Limb (tissue), 2 donors: ENCODE measurements around the gene C12orf54.
"Not testable (repeated sequence)": the region's sequence is repeated elsewhere in the genome, so short reads cannot be mapped to it uniquely, and the experiment has no call there.

Experiments used
- DNase-seq, 2 donors: peaks; one replicate each; pipeline ENCODE4 v3.0.0-alpha.2; 2016; ENCODE audit errors: extremely low spot score in 2 of 2

The C12orf54 gene

DNA sequence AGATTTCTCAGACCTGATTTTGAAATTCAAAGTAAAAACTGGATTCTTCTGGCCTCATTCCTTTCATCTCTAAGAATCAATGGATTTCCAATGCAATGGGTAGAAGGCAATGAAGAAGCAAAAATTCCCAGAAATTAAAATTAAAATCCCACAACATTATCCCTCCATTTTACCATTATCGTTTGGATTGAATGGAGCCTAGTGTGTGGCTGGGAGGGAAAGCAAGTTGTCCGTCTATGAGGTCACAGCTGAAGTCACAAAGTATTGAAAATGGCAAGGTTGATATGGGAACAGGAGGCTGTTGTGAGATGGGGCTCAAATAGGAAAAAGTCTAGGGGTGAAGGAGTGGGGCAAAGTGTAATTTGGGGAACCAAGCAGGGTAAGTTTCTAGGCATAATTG lies at the start of gene C12orf54:
C12orf54 (plus strand) TSS at position 301 of the 400 bp plus-strand sequence. CDS start 799 bp downstream, outside the sequence.
- DNase-seq, result no peak

DNA sequence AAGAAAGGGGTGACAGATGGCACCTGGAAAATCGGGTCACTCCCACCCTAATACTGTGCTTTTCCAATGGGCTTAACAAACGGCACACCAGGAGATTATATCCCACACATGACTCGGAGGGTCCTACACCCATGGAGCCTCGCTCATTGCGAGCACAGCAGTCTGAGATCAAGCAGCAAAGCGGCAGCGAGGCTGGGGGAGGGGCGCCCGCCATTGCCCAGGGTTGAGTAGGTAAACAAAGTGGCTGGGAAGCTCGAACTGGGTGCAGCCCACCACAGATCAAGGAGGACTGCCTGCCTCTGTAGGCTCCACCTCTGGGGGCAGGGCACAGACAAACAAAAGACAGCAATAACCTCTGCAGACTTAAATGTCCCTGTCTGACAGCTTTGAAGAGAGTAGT lies 48.3 kb upstream of the C12orf54 start:
- not testable (repeated sequence) for DNase-seq

DNA sequence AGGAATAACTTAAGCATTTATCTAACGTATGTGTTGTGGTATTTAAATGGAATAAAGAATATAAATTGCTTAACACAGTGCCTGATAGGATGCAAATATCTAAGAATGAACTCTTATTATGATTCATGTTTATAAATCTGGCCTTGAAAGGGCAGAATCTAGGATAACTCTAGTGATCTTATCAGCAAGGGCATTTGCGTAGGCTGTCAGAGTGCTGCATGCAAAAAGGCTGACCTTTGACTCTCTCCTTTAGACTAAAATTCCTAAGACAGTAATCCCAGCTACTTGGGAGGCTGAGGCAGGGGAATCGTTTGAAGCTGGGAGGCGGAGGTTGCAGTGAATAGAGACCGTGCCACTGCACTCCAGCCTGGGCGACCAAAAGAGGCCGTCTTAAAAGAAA lies 41.2 kb upstream of the C12orf54 start:
- DNase-seq, result no peak

DNA sequence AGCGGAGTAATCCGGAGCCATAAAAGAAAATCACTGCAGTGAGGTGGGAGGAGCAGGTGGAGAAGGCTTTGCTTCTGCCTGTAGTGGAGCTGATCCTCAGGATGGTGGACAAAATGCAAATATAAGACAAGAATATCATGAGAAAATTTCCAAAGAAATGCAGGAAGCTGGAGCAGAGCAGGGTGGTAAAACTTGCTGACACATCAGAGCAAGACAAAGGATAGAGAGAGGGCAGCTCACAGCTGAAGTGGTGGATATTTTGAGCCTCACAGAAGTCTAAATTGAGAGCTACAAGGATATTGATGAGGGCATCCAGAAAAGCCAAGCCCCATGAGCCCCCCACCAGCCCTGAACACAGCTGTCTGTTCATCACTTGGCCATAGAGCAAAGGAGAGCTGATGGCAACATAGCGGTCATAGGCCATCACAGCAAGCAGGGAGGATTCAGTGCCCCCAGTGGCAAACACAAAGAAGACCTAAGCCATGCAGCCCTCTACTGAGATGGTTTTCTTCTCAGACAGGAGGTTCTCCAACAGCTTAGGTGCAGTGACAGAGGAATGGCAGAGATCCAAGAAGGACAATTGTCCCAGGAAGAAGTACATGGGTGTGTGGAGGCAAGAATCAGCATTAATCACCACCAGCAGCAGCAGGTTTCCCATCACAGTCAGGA lies 40.0 kb upstream of the C12orf54 start:
- no peak for DNase-seq

DNA sequence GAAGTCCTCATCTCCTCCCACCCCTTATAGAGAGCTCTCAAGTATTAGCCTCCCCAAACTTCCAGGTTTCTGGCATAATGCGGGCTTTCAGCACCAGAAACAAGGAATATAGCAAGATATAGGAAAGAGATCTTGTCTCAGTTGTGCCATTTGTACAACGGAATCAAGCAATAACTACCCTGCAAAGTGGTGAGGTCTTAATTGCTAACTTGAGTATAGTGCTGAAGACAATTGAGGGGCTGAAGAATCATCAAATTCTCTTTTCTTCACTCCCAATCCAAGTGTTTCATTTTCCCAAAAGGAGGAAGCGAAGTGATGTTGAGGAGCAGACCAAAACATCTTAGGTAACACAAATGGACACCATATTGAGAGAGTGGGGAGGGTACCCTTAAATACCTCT lies 36.8 kb upstream of the C12orf54 start:
- no peak for DNase-seq

DNA sequence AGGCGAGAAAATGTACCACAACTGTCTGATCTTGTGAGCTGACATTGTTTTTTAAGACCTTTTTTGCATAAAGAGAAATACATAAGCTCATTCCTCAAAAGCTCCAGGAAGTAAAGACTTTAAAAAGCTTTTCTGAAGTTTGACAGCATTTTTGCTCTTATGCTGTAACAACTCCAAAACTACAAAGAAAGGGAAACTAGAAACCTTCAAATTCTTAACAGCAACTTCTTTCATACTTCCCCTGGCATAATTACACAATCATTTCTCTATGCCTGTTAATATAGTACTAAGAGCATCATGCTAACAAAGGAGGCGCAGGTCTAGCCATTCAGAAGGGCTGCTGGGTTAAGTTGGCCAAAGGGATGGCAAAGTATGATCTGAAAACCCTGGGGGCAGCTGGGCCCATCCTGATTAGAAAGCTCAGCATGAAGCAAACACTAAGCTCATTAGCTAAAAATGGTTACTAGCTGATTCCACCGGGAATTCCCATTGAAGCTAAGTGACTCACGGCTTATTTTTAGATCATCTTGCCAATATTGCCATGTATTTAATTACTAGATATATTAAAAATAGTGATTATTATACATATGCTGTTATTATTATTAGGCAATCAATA lies 36.0 kb upstream of the C12orf54 start:
- DNase-seq, result no peak

DNA sequence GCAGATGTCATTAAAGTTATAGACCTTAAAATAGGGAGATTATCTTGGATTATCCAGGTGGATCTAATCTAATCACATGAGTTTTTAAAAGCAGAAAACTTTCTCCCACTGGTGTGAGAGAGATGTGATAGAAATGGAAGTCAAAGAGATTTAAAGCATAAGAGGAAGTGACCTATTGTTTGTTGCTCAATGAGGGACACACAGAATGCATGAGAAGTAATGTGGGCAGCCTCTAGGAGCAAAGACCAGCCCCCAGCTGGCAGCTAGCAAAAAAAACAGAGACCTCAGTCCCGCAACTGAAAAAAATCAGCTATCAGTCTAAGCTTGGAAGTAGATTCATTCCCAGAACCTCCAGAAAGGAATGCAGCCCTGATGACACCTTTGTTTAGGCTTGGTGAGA lies 34.5 kb upstream of the C12orf54 start:
- no peak for DNase-seq

DNA sequence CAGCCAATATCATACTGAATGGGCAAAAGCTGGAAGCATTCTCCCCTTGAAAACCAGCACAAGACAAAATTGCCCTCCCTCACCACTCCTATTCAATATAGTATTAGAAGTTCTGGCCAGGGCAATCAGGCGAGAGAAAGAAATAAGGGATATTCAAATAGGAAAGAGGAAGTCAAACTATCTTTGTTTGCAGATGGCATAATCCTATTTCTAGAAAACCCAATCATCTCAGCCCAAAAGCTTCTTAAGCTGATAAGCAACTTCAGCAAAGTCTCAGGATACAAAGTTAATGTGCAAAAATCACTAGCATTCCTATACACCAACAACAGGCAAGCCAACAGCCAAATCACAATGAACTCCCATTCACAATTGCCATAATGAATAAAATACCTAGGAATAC lies 30.9 kb upstream of the C12orf54 start:
- no peak for DNase-seq

DNA sequence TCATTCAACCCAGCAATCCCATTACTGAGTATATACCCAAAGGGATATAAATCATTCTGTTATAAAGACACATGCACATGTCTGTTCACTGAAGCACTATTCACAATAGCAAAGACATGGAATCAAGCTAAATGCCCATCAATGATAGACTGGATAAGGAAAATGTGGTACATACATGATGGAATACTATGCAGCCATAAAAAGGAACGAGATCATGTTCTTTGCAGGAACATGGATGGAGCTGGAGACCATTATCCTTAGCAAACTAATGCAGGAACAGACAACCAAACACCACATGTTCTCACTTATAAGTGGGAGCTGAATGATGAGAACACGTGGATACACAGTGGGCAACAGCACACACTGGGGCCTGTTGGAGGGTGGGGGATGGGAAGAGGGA lies 29.3 kb upstream of the C12orf54 start:
- not testable (repeated sequence) for DNase-seq

GRCh38 chr12:48454667-48455066 lies 27.6 kb upstream of the C12orf54 start:
- DNase-seq, result no peak

DNA sequence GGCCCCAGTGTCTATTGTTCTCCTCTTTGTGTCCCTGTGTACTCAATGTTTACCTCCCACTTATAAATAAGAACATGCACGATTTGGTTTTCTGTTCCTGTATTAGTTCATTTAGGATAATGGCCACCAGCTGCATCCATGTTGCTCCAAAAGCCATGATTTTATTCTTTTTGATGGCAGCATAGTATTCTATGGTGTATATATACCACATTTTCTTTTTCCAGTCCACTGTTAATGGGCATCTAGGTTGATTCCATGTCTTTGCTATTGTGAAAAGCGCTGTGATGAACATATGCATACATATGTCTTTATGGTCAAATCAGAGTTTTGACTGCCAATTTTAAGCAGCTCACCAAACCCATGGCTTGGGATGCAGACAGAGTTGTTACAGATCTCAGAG lies 27.2 kb upstream of the C12orf54 start:
- no peak for DNase-seq

GRCh38 chr12:48459259-48459658 lies 23.0 kb upstream of the C12orf54 start:
- DNase-seq, result no peak

DNA sequence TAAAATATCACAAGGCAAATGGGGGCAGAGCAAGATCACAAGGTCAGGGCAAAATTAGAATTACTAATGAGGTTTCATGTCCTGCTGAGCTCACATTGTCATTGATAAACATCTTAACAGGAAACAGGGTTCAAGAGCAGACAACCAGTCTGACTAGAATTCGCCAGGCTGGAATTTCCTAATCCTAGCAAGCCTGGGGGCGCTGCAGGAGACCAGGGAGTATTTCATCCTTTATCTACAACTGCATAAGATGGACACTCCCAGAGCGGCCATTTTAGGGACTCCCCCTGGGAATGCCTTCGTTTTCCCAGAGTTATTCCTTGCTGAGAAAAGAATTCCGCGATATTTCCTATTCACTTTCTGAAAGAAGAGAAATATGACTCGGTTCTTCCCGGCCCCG lies 13.3 kb upstream of the C12orf54 start:
- DNase-seq, result not testable (repeated sequence)

GRCh38 chr12:48472259-48472658 lies 10.0 kb upstream of the C12orf54 start, which contains the start of gene ANP32D:
Gene ANP32D, plus strand, starts transcription at chr12:48472559. Its CDS starts 106 bp downstream, at chr12:48472665.
- no peak for DNase-seq

DNA sequence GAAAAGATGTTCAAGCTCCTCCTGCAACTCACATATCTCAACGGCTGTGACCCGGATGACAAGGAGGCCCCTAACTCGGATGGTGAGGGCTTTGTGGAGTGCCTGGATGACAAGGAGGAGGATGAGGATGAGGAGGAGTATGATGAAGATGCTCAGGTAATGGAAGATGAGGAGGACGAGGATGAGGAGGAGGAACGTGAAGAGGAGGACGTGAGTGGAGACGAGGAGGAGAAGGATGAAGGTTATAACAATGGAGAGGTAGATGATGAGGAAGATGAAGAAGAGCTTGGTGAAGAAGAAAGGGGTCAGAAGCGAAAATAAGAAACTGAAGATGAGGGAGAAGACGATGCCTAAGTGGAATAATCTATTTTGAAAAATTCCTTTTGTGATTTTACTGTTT lies 9.2 kb upstream of the C12orf54 start:
- DNase-seq, result no peak

DNA sequence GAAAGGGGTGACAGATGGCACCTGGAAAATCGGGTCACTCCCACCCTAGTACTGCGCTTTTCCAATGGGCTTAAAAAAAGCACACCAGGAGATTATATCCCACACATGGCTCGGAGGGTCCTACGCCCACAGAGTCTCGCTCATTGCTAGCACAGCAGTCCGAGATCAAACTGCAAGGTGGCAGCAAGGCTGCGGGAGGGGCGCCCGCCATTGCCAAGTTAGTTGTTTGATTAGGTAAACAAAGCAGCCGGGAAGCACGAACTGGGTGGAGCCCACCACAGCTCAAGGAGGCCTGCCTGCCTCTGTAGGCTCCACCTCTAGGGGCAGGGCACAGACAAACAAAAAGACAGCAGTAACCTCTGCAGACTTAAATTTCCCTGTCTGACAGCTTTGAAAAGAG lies 7.8 kb upstream of the C12orf54 start:
- DNase-seq, result not testable (repeated sequence)

DNA sequence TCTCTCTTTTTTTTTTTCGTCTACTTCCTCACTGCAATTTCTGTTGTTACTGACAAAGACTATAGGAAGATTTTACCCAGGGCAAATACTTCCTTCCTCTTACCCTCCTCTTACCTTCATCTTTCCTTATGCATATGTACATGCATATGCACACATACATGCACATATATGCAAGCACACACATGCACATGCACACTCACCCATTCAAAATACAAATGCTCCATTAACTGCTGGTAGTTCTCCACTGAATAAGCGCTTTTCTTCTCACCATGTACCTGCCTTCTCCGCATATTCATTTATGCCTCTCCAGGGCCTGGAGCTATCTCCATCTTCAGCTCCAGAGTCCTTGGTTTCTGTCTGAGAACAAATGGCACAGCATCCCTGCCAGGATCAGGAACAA lies 632 bp downstream of the C12orf54 start:
- DNase-seq, result no peak

GRCh38 chr12:48486261-48486660 lies 4.0 kb downstream of the C12orf54 start:
- no peak for DNase-seq

GRCh38 chr12:48486679-48487078 lies 4.4 kb downstream of the C12orf54 start:
- no peak for DNase-seq

DNA sequence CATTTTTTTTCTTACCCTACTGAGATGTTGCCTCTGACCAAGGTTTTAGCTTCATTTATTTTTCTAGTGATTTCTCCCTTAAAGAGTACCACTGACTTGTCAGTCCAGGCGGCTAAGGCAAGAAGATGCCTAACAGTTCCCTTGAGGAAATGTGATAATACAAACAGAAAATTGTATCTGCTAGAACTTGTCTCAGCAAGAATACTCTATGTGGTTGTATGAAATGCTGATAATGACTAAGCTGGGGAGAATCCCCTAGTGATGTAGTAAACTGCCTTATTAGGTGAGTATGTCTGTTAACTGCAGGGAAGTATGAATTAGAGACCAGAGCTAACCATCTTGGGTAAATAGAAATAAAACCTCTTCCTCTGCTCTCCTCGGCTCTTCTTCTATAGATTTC lies 6.7 kb downstream of the C12orf54 start:
- no peak for DNase-seq

DNA sequence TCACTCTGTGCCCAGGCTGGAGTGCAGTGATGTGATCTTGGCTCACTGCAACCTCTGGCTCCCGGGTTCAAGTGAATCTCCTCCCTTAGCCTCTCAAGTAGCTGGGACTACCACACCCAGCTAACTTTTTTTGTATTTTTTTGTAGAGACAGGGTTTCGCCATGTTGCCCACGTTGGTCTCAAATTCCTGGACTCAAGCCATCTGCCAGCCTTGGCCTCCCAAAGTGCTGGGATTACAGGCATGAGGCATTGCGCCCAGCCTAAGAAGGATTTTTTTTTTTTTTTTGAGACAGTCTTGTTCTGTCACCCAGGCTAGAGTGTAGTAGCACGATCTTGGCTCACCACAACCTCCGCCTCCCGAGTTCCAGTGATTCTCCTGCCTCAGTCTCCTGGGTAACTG lies 7.2 kb downstream of the C12orf54 start:
- not testable (repeated sequence) for DNase-seq

DNA sequence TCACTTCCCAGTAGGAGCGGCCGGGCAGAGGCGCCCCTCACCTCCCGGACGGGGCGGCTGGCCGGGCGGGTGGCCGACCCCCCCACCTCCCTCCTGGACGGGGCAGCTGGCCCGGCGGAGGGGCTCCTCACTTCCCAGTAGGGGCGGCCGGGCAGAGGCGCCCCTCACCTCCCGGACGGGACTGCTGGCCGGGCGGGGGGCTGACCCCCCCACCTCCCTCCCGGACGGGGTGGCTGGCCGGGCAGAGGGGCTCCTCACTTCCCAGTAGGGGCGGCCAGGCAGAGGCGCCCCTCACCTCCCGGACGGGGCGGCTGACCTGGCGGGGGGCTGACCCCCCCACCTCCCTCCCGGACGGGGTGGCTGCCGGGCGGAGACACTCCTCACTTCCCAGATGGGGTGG lies 18.0 kb downstream of the C12orf54 start:
- not testable (repeated sequence) for DNase-seq

DNA sequence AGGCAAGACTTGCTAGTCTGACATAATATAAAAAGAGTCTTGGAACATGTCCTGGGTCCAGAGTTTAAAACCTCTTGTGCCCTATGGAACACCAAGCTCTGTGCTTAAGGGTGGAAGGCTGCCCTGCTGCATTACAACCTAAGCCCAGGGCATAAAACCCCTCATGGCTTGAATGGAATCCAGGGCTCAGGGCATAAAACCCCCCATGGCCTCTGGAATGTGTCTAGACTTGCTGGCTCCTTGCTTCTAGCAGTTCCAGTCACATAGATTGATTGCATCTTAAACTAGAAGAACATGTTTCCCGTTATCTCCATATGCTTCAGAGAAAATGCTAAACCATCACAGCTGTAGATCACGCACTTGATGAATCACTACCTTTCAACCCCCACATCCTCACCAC lies 24.5 kb downstream of the C12orf54 start:
- not testable (repeated sequence) for DNase-seq
